Osteocyte (in vitro differentiated cells): ENCODE measurements around the gene XYLT1. TPM values are rescaled to one million over a fixed set of nuclear protein-coding genes. Genes with fewer than 3 reads are reported as not detected.

ENCODE experiments used
- DNase-seq: peaks from one replicate; pipeline ENCODE4 v3.0.0; 2021; ENCODE audit warnings: mixed read lengths; ENCODE audit not compliant: unreplicated experiment; ENCODE audit errors: extremely low spot score
- H3K27ac Mint-ChIP-seq: one replicate; pipeline ENCODE4 v1.8.0; 2021; ENCODE audit warnings: mild to moderate bottlenecking, mixed read lengths; ENCODE audit not compliant: unreplicated experiment
- H3K27me3 Mint-ChIP-seq: one replicate; pipeline ENCODE4 v1.8.0; 2021; ENCODE audit warnings: mixed read lengths; ENCODE audit not compliant: unreplicated experiment
- H3K36me3 Mint-ChIP-seq: one replicate; pipeline ENCODE4 v1.8.0; 2021; ENCODE audit warnings: mixed read lengths; ENCODE audit not compliant: unreplicated experiment
- H3K4me1 Mint-ChIP-seq: one replicate; pipeline ENCODE4 v1.8.0; 2021; ENCODE audit warnings: mixed read lengths; ENCODE audit not compliant: unreplicated experiment
- H3K4me3 Mint-ChIP-seq: one replicate; pipeline ENCODE4 v1.8.0; 2021; ENCODE audit warnings: mild to moderate bottlenecking, moderate library complexity, mixed read lengths; ENCODE audit not compliant: unreplicated experiment
- H3K9me3 Mint-ChIP-seq: one replicate; pipeline ENCODE4 v1.8.0; 2021; ENCODE audit warnings: mixed read lengths; ENCODE audit not compliant: unreplicated experiment
- total RNA-seq: library from RNA; stranded (reverse); gene quantifications from 2 replicates; pipeline ENCODE4 v1.2.1, GENCODE V29; 2021
- TF ChIP-seq, protein P1 (sequence below): fragments of 200-600 bp; sonication (generic); IDR thresholded peaks from 2 replicates; pipeline ENCODE4 v1.5.0; 2021; ENCODE audit warnings: antibody characterized with exemption, mild to moderate bottlenecking, moderate library complexity

XYLT1 gene
- total RNA-seq, 1 donor from 2014 or later: 11.1 TPM

DNA sequence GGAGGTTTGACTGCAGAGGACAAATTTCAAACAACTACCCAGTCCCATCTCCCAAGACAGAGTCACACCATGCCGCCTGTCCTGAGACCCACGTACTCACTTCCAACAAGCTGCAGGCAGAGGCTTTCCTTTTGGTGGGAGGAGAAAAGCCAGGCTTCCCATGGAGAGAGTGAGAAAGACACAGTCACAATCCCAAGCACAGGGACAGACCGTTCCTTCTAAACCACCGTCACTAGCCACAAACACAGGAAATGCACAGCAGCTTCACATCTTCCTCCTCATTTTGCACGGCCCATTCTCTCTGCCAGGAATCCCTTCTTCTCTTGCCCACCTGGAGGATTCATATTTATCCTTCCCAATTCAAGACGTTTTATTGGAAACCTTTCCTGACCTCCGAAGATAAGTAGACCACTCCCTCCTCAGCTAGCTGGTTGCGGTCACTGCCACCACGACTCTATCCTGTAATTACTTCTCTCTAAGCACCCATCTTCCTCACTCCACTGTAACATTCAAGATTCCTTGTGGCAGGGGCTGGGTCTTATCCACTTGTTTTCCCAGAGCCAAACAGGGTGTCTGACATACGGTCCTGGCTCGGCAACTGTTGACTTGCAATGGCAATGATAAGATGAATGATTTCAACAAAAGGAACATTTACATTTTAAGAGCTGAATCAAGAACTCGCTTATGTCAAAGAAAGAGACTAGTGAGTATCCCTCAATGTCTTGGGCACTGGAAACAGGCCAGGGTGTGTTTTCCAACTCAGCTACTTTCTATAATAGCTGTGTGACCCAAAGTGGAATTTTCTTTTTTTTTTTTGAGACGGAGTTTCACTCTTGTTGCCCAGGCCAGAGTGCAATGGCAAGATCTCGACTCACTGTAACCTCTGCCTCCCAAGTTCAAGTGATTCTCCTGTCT lies 87.6 kb downstream of the XYLT1 start:
- Mint-ChIP-seq H3K4me3 (no peak overlapping the region), H3K27me3 (no peaks in the 10 kb centered on the region), H3K4me1 (peaks cover 7% of the 10 kb centered on the region), H3K36me3 (no peaks in the 10 kb centered on the region), H3K27ac (no peak overlapping the region), H3K9me3 (no peaks in the 10 kb centered on the region)
- no peak for DNase-seq
- TF ChIP-seq, protein P1, sequence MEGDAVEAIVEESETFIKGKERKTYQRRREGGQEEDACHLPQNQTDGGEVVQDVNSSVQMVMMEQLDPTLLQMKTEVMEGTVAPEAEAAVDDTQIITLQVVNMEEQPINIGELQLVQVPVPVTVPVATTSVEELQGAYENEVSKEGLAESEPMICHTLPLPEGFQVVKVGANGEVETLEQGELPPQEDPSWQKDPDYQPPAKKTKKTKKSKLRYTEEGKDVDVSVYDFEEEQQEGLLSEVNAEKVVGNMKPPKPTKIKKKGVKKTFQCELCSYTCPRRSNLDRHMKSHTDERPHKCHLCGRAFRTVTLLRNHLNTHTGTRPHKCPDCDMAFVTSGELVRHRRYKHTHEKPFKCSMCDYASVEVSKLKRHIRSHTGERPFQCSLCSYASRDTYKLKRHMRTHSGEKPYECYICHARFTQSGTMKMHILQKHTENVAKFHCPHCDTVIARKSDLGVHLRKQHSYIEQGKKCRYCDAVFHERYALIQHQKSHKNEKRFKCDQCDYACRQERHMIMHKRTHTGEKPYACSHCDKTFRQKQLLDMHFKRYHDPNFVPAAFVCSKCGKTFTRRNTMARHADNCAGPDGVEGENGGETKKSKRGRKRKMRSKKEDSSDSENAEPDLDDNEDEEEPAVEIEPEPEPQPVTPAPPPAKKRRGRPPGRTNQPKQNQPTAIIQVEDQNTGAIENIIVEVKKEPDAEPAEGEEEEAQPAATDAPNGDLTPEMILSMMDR: no peak

DNA sequence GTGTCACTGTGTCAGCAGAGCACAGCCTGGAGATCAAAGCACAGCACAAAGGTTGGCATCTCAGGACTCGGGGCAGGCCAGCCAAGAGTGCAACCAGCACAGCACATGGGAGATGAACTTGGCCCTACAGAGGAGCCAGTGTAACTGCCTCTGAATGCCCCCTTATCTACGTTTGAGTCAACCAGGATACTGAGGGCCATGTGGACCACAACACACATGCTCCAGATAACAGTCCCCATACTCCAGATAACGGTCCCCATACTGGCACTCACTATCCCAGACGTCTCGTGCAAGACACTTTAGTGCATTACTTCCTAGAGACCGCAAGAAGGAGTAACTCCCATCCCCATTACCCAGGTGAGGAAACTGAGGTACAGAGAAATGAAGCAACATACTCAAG lies 88.2 kb downstream of the XYLT1 start:
- TF ChIP-seq, protein P1: no peak
- Mint-ChIP-seq H3K4me3 (no peak overlapping the region), H3K36me3 (no peaks in the 10 kb centered on the region), H3K27ac (no peak overlapping the region), H3K27me3 (no peaks in the 10 kb centered on the region), H3K4me1 (peaks cover 7% of the 10 kb centered on the region), H3K9me3 (no peaks in the 10 kb centered on the region)
- DNase-seq: no peak

DNA sequence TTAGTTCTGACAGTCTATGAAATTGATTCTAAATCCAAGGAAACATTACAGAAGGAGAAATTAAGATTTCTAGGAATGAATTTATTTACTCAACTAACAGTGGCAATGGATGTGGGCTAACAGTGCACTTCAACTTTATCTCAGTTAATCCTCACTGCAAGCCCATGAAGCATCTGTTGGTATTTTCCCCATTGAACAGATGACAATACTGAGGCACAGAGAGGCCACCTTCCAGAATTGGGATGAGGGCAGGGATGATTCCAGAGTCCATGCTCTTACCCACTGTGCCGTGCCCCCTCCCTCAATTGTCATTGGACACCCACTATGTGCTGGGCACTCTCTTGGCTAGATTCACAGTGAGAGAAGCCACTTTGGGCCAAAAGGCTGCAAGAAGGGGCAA lies 89.0 kb downstream of the XYLT1 start:
- peaks cover 7% of the 10 kb centered on the region for H3K4me1 Mint-ChIP-seq
- H3K4me3 Mint-ChIP-seq: no peak overlapping the region
- TF ChIP-seq, protein P1: no peak

DNA sequence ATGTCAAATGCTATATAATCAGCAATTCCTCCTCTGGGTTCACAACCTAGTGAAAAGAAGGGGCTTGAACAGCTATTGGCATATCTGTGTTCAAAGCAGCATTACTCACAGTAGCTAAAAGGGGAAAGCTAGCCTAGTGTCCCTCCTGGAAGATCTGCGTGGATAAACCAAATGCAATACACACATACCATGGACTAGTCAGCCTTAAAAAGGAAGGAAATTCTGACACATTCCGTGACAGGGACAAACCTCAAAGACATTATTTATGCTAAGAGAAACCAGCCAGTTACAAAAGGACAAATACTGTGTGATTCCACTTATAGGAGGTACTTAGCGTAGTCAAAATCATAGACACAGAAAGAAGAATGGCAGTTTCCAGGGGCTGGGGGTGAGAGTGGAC lies 90.1 kb downstream of the XYLT1 start:
- Mint-ChIP-seq H3K27ac (no peak overlapping the region), H3K4me3 (no peak overlapping the region), H3K27me3 (no peaks in the 10 kb centered on the region), H3K36me3 (no peaks in the 10 kb centered on the region), H3K4me1 (peaks cover 7% of the 10 kb centered on the region), H3K9me3 (no peaks in the 10 kb centered on the region)
- DNase-seq: no peak
- TF ChIP-seq, protein P1: no peak

More for the DNA sequence above, 89.0 kb downstream of the XYLT1 start:
- no peak for DNase-seq
- no peaks in the 10 kb centered on the region for H3K9me3 Mint-ChIP-seq
- H3K36me3 Mint-ChIP-seq: no peaks in the 10 kb centered on the region
- H3K27ac Mint-ChIP-seq: no peak overlapping the region
- H3K27me3 Mint-ChIP-seq: no peaks in the 10 kb centered on the region

DNA sequence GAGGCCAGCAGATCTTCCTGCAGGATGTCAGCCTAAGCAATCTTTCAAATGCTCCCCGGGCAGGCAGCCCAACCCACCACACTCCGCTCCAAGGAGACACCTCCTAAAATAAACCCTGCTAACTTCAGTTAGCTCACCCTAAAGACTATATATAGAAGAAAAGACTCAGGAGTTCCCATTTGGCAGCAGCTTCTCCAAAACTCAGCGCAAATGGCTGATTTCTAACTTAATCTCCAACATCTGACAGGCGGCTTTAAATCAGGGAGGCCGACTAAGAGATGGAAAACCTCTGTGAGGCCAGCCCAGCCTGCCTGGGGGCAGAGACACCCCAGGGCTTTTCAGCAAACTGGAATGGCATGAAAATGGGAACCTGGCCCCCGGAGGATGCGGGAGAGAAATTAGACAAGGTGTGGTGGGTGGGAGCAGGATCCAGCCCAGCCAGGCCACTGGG lies 91.6 kb downstream of the XYLT1 start:
- peak overlapping the region; percentile 37 for H3K27ac Mint-ChIP-seq
- peaks cover 7% of the 10 kb centered on the region for H3K4me1 Mint-ChIP-seq
- no peak for DNase-seq
- H3K4me3 Mint-ChIP-seq: no peak overlapping the region
- H3K9me3 Mint-ChIP-seq: no peaks in the 10 kb centered on the region
- H3K36me3 Mint-ChIP-seq: no peaks in the 10 kb centered on the region
- TF ChIP-seq, protein P1: no peak
- no peaks in the 10 kb centered on the region for H3K27me3 Mint-ChIP-seq
